Ectodermal cell (in vitro differentiated cells): ENCODE results near the gene COL15A1.

Experiments
- H3K27ac ChIP-seq: 2 replicates; pipeline ENCODE4 v1.7.0; 2013; ENCODE audit warnings: mild to moderate bottlenecking, low read depth, low read length; ENCODE audit not compliant: insufficient read depth, poor library complexity, severe bottlenecking
- H3K27me3 ChIP-seq: 2 replicates; pipeline ENCODE4 v1.7.0; 2013; ENCODE audit warnings: mild to moderate bottlenecking, low read length; ENCODE audit not compliant: insufficient read depth, control insufficient read depth, poor library complexity, severe bottlenecking
- H3K36me3 ChIP-seq: one replicate; pipeline ENCODE4 v1.7.0; 2013; ENCODE audit warnings: low read length; ENCODE audit not compliant: control insufficient read depth, insufficient read depth
- H3K4me1 ChIP-seq: one replicate; pipeline ENCODE4 v1.7.0; 2013; ENCODE audit warnings: low read length; ENCODE audit not compliant: control insufficient read depth, insufficient read depth
- H3K4me3 ChIP-seq: 2 replicates; pipeline ENCODE4 v1.7.0; 2013; ENCODE audit warnings: low read depth, low read length, control low read depth; ENCODE audit not compliant: insufficient read depth
- H3K9me3 ChIP-seq: 2 replicates; pipeline ENCODE4 v1.7.0; 2013; ENCODE audit warnings: mild to moderate bottlenecking, low read length, moderate library complexity; ENCODE audit not compliant: control insufficient read depth
- WGBS, 2 experiments: methylation state at CpG; one replicate each; pipeline ENCODE4 v1.1.7; 2013; ENCODE audit warnings: missing lambda C conversion rate in 2 of 2; 5-methylcytosine and 5-hydroxymethylcytosine counted together

The COL15A1 gene

GRCh38 chr9:99113414-99114048 lies 169.8 kb downstream of the COL15A1 start:
- Histone ChIP-seq H3K27me3 (no peaks in the 10 kb centered on the region), H3K4me3 (no peak overlapping the region), H3K27ac (no peak overlapping the region), H3K4me1 (peaks cover 26% of the 10 kb centered on the region), H3K9me3 (no peaks in the 10 kb centered on the region), H3K36me3 (no peaks in the 10 kb centered on the region)
- 92 to 100% methylated on average over 1 to 2 of the region's 2 CpGs for WGBS, 2 experiments

DNA sequence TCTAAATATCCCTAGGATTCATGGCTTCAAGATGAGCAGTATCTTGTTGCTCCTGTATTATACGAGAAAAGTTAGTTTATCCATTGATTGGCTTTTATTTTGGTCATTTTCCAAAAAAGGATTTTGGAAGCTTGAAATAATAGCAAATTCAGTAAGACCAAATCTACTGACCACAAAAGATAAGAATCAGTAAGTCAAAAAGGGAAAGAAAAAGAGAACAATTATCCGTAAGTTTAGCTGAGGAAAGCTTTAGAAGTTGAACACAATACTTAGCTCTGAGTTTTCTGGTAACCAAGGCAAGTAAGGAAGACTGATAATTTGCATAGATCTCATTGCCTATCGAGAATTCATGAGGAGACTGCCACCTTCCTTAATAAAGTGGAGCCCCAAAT lies 170.3 kb downstream of the COL15A1 start:
- Histone ChIP-seq H3K4me1 (peaks cover 26% of the 10 kb centered on the region), H3K4me3 (no peak overlapping the region), H3K9me3 (no peaks in the 10 kb centered on the region), H3K36me3 (no peaks in the 10 kb centered on the region), H3K27me3 (no peaks in the 10 kb centered on the region), H3K27ac (no peak overlapping the region)
- 93 to 95% methylated on average over 3 of the region's 3 CpGs for WGBS, 2 experiments

DNA sequence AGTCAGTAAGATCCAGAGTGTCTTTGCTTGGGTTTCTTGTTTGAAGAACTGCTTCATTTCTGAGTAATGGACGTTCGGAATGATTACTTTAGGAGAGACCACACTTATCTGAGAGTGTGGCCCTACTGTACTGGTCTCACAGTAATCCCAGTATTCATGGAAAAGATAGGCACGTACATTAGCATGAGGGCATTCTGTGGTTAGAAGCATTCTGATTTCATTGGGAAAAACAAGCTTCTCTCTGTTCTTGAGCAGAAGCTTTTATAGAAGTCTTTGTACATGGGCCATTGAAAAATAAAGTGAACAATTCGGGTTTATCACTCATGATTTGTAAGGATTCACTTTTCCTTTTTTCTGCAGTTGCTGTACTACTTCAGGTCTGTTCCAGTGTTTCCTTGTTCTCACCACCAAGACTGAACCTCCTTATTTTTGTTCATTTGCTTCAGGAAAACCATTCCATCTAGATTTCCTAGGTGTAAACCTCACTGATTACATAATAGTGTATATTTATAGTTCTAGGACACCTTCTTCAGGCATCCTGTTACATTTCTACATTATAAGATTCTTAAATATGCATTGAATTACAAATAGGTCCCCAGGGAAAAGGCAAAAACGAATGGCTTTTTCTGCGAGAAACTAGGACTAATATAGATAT lies 171.3 kb downstream of the COL15A1 start:
- H3K4me3 ChIP-seq = no peak overlapping the region
- no peaks in the 10 kb centered on the region for H3K9me3 ChIP-seq
- H3K27ac ChIP-seq = no peak overlapping the region
- H3K4me1 ChIP-seq = peaks cover 26% of the 10 kb centered on the region
- no peaks in the 10 kb centered on the region for H3K36me3 ChIP-seq
- H3K27me3 ChIP-seq = no peaks in the 10 kb centered on the region
- WGBS, 2 experiments = 91 to 95% methylated on average over 6 of the region's 6 CpGs

DNA sequence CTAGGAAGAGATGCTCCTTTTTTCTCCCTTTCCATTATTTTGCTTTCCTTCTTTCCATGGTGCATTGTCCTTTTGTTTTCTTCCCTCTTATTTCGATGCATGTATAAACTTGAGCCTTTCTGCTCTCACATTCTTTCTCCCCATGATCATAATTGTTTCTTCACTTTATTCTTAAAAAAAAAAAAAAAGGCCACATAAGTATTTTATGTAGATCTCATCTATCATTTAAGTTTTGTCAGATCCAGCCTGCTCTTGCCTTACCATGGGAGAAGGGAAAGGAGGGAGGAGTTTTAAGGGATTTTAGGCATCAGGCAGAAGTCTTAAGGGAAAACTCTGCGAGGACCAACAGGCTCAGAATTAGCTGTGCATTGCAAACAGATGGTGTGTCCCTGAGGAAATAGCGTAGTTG lies 172.3 kb downstream of the COL15A1 start:
- peaks cover 26% of the 10 kb centered on the region for H3K4me1 ChIP-seq
- H3K4me3 ChIP-seq = no peak overlapping the region
- no peaks in the 10 kb centered on the region for H3K9me3 ChIP-seq
- H3K27me3 ChIP-seq = no peaks in the 10 kb centered on the region
- WGBS, 2 experiments = 71 to 79% methylated on average over 3 of the region's 3 CpGs
- no peaks in the 10 kb centered on the region for H3K36me3 ChIP-seq
- H3K27ac ChIP-seq = no peak overlapping the region

- H3K4me1 ChIP-seq = peaks cover 9% of the 10 kb centered on the region
- H3K4me3 ChIP-seq = no peak overlapping the region
- WGBS, 2 experiments = 94 to 96% methylated on average over 5 to 7 of the region's 7 CpGs
- no peaks in the 10 kb centered on the region for H3K9me3 ChIP-seq
- no peaks in the 10 kb centered on the region for H3K27me3 ChIP-seq
- H3K27ac ChIP-seq = no peak overlapping the region
- no peaks in the 10 kb centered on the region for H3K36me3 ChIP-seq
Measured at GRCh38 chr9:99118782-99119466, 175.2 kb downstream of the COL15A1 start.

GRCh38 chr9:99119976-99120655 lies 176.4 kb downstream of the COL15A1 start:
- H3K9me3 ChIP-seq = no peaks in the 10 kb centered on the region
- no peaks in the 10 kb centered on the region for H3K36me3 ChIP-seq
- H3K4me3 ChIP-seq = no peak overlapping the region
- H3K27ac ChIP-seq = no peak overlapping the region
- no peaks in the 10 kb centered on the region for H3K27me3 ChIP-seq
- H3K4me1 ChIP-seq = peaks cover 5% of the 10 kb centered on the region
